Activated T-helper 2 cell treated with anti-CD3 and anti-CD28 coated beads, Interferon-gamma antibody, Interleukin-2, Interleukin-4, amounts not matched to agents 10 μg/mL and 5 μg/mL and 100 μg/mL, durations not matched to agents 14 hours and 24 hours and 36 hours (primary cell): ENCODE measurements around the gene RNF10. TPM values are rescaled to one million over a fixed set of nuclear protein-coding genes. Genes with fewer than 3 reads are reported as not detected.
"Not testable (repeated sequence)": the region's sequence is repeated elsewhere in the genome, so short reads cannot be mapped to it uniquely, and the experiment has no call there.

Experiments used
- DNase-seq: peaks from one replicate; pipeline ENCODE4 v3.0.0; 2021; ENCODE audit warnings: low spot score
- H3K27ac Mint-ChIP-seq: one replicate; pipeline ENCODE4 v1.8.0; 2021; ENCODE audit warnings: mixed read lengths
- H3K27me3 Mint-ChIP-seq: one replicate; pipeline ENCODE4 v1.8.0; 2021; ENCODE audit warnings: low read depth, mixed read lengths
- H3K36me3 Mint-ChIP-seq: one replicate; pipeline ENCODE4 v1.8.0; 2021; ENCODE audit warnings: low read depth, mixed read lengths
- H3K4me1 Mint-ChIP-seq: one replicate; pipeline ENCODE4 v1.8.0; 2021; ENCODE audit warnings: low read depth, mixed read lengths
- H3K4me3 Mint-ChIP-seq: one replicate; pipeline ENCODE4 v1.8.0; 2021; ENCODE audit warnings: low read depth, mild to moderate bottlenecking, moderate library complexity, mixed read lengths
- H3K9me3 Mint-ChIP-seq: one replicate; pipeline ENCODE4 v1.8.0; 2021; ENCODE audit warnings: mixed read lengths
- intact Hi-C: fragments of 100-400 bp; cut with micrococcal nuclease; formaldehyde crosslinking; loops from one replicate; pipeline ENCODE4 v1.15.1; 2023
- total RNA-seq: library from RNA; stranded (reverse); gene quantifications from 2 replicates; pipeline ENCODE4 v1.2.3, GENCODE V29; 2022

Gene RNF10
- total RNA-seq, 1 donor from 2014 or later = 200 TPM

GRCh38 chr12:120497524-120498150, 36.5 kb upstream of the RNF10 start:
- Mint-ChIP-seq H3K9me3 (no peaks in the 10 kb centered on the region), H3K27me3 (no peaks in the 10 kb centered on the region), H3K27ac (peak overlapping the region; percentile 29), H3K4me3 (peak overlapping the region; percentile 98), H3K36me3 (peaks cover 43% of the 10 kb centered on the region), H3K4me1 (peaks cover 31% of the 10 kb centered on the region)
- intact Hi-C loops = loop anchor here (2.0 to 5.0 kb wide), 2 partner anchors 37 to 50 kb away; partner anchors contain the start of genes GATC, RNF10 and TRIAP1
- no peak for DNase-seq

- H3K27me3 Mint-ChIP-seq = no peaks in the 10 kb centered on the region
- H3K36me3 Mint-ChIP-seq = peaks cover 54% of the 10 kb centered on the region
- H3K4me1 Mint-ChIP-seq = peaks cover 31% of the 10 kb centered on the region
- intact Hi-C loops = loop anchor here (5.0 kb wide), 1 partner anchor 52 kb away; the partner anchor contains the start of genes GATC and TRIAP1
- no peak for DNase-seq
- H3K27ac Mint-ChIP-seq = no peak overlapping the region
- no peaks in the 10 kb centered on the region for H3K9me3 Mint-ChIP-seq
- no peak overlapping the region for H3K4me3 Mint-ChIP-seq
These were observed 35.2 kb upstream of the RNF10 start for GRCh38 chr12:120498870-120499515.

GRCh38 chr12:120500581-120500980, 33.6 kb upstream of the RNF10 start:
- Mint-ChIP-seq H3K4me1 (peaks cover 24% of the 10 kb centered on the region), H3K27ac (no peak overlapping the region), H3K27me3 (no peaks in the 10 kb centered on the region), H3K36me3 (peaks cover 56% of the 10 kb centered on the region), H3K4me3 (no peak overlapping the region), H3K9me3 (no peaks in the 10 kb centered on the region)
- no peak for DNase-seq
- intact Hi-C loops = no loop called here

GRCh38 chr12:120504587-120504986, 29.6 kb upstream of the RNF10 start:
- Mint-ChIP-seq H3K27ac (no peak overlapping the region), H3K4me3 (no peak overlapping the region), H3K36me3 (peaks cover 38% of the 10 kb centered on the region), H3K9me3 (no peaks in the 10 kb centered on the region), H3K4me1 (peaks cover 3% of the 10 kb centered on the region), H3K27me3 (no peaks in the 10 kb centered on the region)
- no peak for DNase-seq
- intact Hi-C loops = no loop called here

- no peak overlapping the region for H3K27ac Mint-ChIP-seq
- H3K27me3 Mint-ChIP-seq = no peaks in the 10 kb centered on the region
- H3K4me3 Mint-ChIP-seq = no peak overlapping the region
- no peak for DNase-seq
- H3K4me1 Mint-ChIP-seq = no peaks in the 10 kb centered on the region
- H3K9me3 Mint-ChIP-seq = no peaks in the 10 kb centered on the region
- peaks cover 25% of the 10 kb centered on the region for H3K36me3 Mint-ChIP-seq
- intact Hi-C loops = no loop called here
These were observed 25.6 kb upstream of the RNF10 start for GRCh38 chr12:120508537-120508936.

- no peak overlapping the region for H3K27ac Mint-ChIP-seq
- no peaks in the 10 kb centered on the region for H3K9me3 Mint-ChIP-seq
- no peak overlapping the region for H3K4me3 Mint-ChIP-seq
- no peaks in the 10 kb centered on the region for H3K27me3 Mint-ChIP-seq
- H3K36me3 Mint-ChIP-seq = peaks cover 30% of the 10 kb centered on the region
- no peaks in the 10 kb centered on the region for H3K4me1 Mint-ChIP-seq
- no peak for DNase-seq
- intact Hi-C loops = no loop called here
These were observed 20.2 kb upstream of the RNF10 start for GRCh38 chr12:120514002-120514401.

GRCh38 chr12:120515496-120515895, 18.7 kb upstream of the RNF10 start:
- no peak for DNase-seq
- Mint-ChIP-seq H3K36me3 (peaks cover 22% of the 10 kb centered on the region), H3K27ac (no peak overlapping the region), H3K4me3 (no peak overlapping the region), H3K27me3 (no peaks in the 10 kb centered on the region), H3K9me3 (no peaks in the 10 kb centered on the region), H3K4me1 (no peaks in the 10 kb centered on the region)
- intact Hi-C loops = no loop called here

- peaks cover 18% of the 10 kb centered on the region for H3K36me3 Mint-ChIP-seq
- H3K4me1 Mint-ChIP-seq, DNase-seq, intact Hi-C loops, H3K9me3 Mint-ChIP-seq, H3K4me3 Mint-ChIP-seq, H3K27me3 Mint-ChIP-seq, H3K27ac Mint-ChIP-seq: not testable (repeated sequence)
These were observed 14.8 kb upstream of the RNF10 start for GRCh38 chr12:120519324-120519723.

- Mint-ChIP-seq H3K36me3 (peaks cover 6% of the 10 kb centered on the region), H3K27ac (no peak overlapping the region), H3K9me3 (no peaks in the 10 kb centered on the region), H3K4me3 (no peak overlapping the region), H3K4me1 (peaks cover 5% of the 10 kb centered on the region), H3K27me3 (no peaks in the 10 kb centered on the region)
- intact Hi-C loops = no loop called here
- DNase-seq = no peak
These were observed 11.6 kb upstream of the RNF10 start for GRCh38 chr12:120522568-120522967.

GRCh38 chr12:120528861-120529525, 5.2 kb upstream of the RNF10 start, which contains the start of gene COQ5:
Gene COQ5 (minus strand): TSS chr12:120529158. CDS start chr12:120529141, 17 bp downstream.
- Mint-ChIP-seq H3K4me1 (peaks cover 15% of the 10 kb centered on the region), H3K4me3 (peak within 1 kb of the TSS; percentile 99), H3K27me3 (no peaks in the 10 kb centered on the region), H3K36me3 (peaks cover 7% of the 10 kb centered on the region), H3K27ac (peak within 1 kb of the TSS; percentile 99), H3K9me3 (no peaks in the 10 kb centered on the region)
- intact Hi-C loops = loop anchor here (1.0 to 2.0 kb wide), 3 partner anchors 52 to 83 kb away; partner anchors contain the start of genes GATC, POP5, SRSF9 and TRIAP1
- peak; percentile 76 for DNase-seq

- Mint-ChIP-seq H3K4me1 (peaks cover 15% of the 10 kb centered on the region), H3K9me3 (no peaks in the 10 kb centered on the region), H3K27me3 (no peaks in the 10 kb centered on the region), H3K27ac (peak overlapping the region; percentile 99), H3K36me3 (peaks cover 9% of the 10 kb centered on the region), H3K4me3 (peak overlapping the region; percentile 99)
- intact Hi-C loops = loop anchor here (1.0 to 2.0 kb wide), 3 partner anchors 51 to 84 kb away; partner anchors contain the start of genes GATC, POP5, SRSF9 and TRIAP1
- no peak for DNase-seq
These were observed 4.3 kb upstream of the RNF10 start for GRCh38 chr12:120529641-120530417.

GRCh38 chr12:120530418-120530761, 3.8 kb upstream of the RNF10 start:
- H3K27ac Mint-ChIP-seq, H3K27me3 Mint-ChIP-seq, DNase-seq, H3K9me3 Mint-ChIP-seq, intact Hi-C loops: not testable (repeated sequence)
- Mint-ChIP-seq H3K36me3 (peaks cover 13% of the 10 kb centered on the region), H3K4me3 (peak overlapping the region; percentile 99), H3K4me1 (peaks cover 15% of the 10 kb centered on the region)
